Heart left ventricle (tissue), 16 donors: ENCODE results near the gene GPR171. TPM values are rescaled to one million over a fixed set of nuclear protein-coding genes. Genes with fewer than 3 reads are reported as not detected.

Experiments
- ATAC-seq, 4 donors: fragments of 200-7000 bp; cut with Tn5 transposase; one replicate each; pipeline ENCODE4 v1.9.1; 2020 to 2022; ENCODE audit warnings: moderate library complexity in 4 of 4, mild to moderate bottlenecking in 3 of 4, moderate number of reproducible peaks in 1 of 4
- DNase-seq, 5 donors: peaks; one replicate each; pipeline ENCODE4 v3.0.0-alpha.2; 2020
- H3K27ac ChIP-seq, 12 donors: fragments of 200-600 bp; sonication (generic) in 4 of 12; one replicate each; pipeline versions ENCODE4 v1.5.0 to v1.8.0; 2016 to 2022; ENCODE audit warnings: mild to moderate bottlenecking in 2 of 12
- H3K27me3 ChIP-seq, 9 donors: fragments of 200-600 bp; sonication (generic) in 2 of 9; one replicate each; pipeline versions ENCODE4 v1.5.1 to v1.8.0; 2016 to 2022; ENCODE audit warnings: mild to moderate bottlenecking in 3 of 9
- H3K36me3 ChIP-seq, 9 donors: fragments of 200-600 bp; sonication (generic) in 2 of 9; one replicate each; pipeline versions ENCODE4 v1.5.0 to v1.8.0; 2018 to 2022; ENCODE audit warnings: mild to moderate bottlenecking in 2 of 9
- H3K4me1 ChIP-seq, 12 donors: fragments of 200-600 bp; sonication (generic) in 4 of 12; one replicate each; pipeline versions ENCODE4 v1.5.0 to v1.8.0; 2016 to 2022; ENCODE audit warnings: mild to moderate bottlenecking in 3 of 12
- H3K4me3 ChIP-seq, 12 donors: fragments of 200-600 bp; sonication (generic) in 4 of 12; one replicate each; pipeline versions ENCODE4 v1.5.0 to v1.8.0; 2017 to 2022; ENCODE audit warnings: mild to moderate bottlenecking in 9 of 12, moderate library complexity in 4 of 12
- H3K9me3 ChIP-seq, 12 donors: fragments of 200-600 bp; sonication (generic) in 4 of 12; one replicate each; pipeline versions ENCODE4 v1.5.0 to v1.8.0; 2016 to 2022; ENCODE audit warnings: mild to moderate bottlenecking in 1 of 12
- CTCF ChIP-seq, 12 donors: fragments of 200-600 bp; sonication (generic) in 4 of 12; IDR thresholded peaks; one replicate each; pipeline versions ENCODE4 v1.5.0 to v1.8.0; 2018 to 2022; ENCODE audit warnings: antibody characterized with exemption in 12 of 12, mild to moderate bottlenecking in 5 of 12
- POLR2A ChIP-seq, 2 donors: fragments of 450-650 bp; IDR thresholded peaks; one replicate each; pipeline ENCODE4 v1.6.1; 2017; ENCODE audit warnings: antibody characterized with exemption in 2 of 2, mild to moderate bottlenecking in 2 of 2, moderate library complexity in 2 of 2
- WGBS, 4 donors: extraction: QIAGEN DNeasy Blood & Tissue Kit in 2 of 4; methylation state at CpG; one replicate each; pipeline versions ENCODE4 v1.1.5 to v1.1.7; 2013 to 2018; 5-methylcytosine and 5-hydroxymethylcytosine counted together
- intact Hi-C, 10 donors: fragments of 100-400 bp; cut with DNase I; formaldehyde crosslinking; loops; one replicate each; pipeline versions ENCODE4 v1.11.1 to v1.14.2; 2022
- polyA plus RNA-seq, 2 donors: library from polyadenylated mRNA; stranded (reverse); fragments of 200-250 nt; gene quantifications; one replicate each; pipeline ENCODE4 v1.2.3, GENCODE V29; 2013
- total RNA-seq, 9 donors: library from RNA; depleted of rRNA in 2 of 9; stranded (reverse); fragments of >200 nt in 2 of 9; fragmentation: NEBNext Ultra II Directional in 3 of 9; extraction: Animal tissue kit (Norgen Biotek cat#: 25700) in 3 of 9; gene quantifications; one replicate each; pipeline versions ENCODE4 v1.1.0 to v1.2.4, GENCODE V29; 2016 to 2023
- donor health status: ischemic (EF 13 %, LVEDD 7.1; RV severe dilation, severe dysfunction).
- donor health status: healthy with polysubstance abuse.
- donor health status: DM: no; HTN: yes; CAD: no.
- donor health status: DM: no; HTN: no; CAD: no.
- donor health status: ischemic (EF 25% LVEDD 6.9; RV normal size, moderate dysfunction).
- donor health status: ischemic (EF 25% LVEDD 5.7; RV mildly dilated, moderate dysfunction).
- donor health status: healthy.
- donor health status: DM: yes; HTN: yes; CAD: no.
- donor health status: ischemic (EF 35%, LVEDD 5.7; RV mildly dilated, moderate dysfunction).
- donor health status: nonischemic (EF 11% LVEDD 7.7; RV severe dilation, severe dysfunction).
- donor health status: DM: yes; HTN: yes; CAD: no.
- donor health status: PGD.
- donor health status: ischemic (EF 29% LVEDD 5.4; RV normal size, mild dysfunction).
- donor health status: nonischemic (EF 23%, LVEDD 6.1; RV moderate dilation, normal function).

Gene GPR171
- total and polyA plus RNA-seq, 11 donors = 0.18 to 2.1 (median 0.34) TPM; not detected in 5

GRCh38 chr3:151218136-151218535, 15.1 kb upstream of the GPR171 start:
- H3K27ac ChIP-seq = peak overlapping the region in 3 of 12 donors; percentile 8 to 64 (median 39)
- no peaks in the 10 kb centered on the region for H3K27me3 ChIP-seq
- 44 to 61% (median 57%) methylated on average over 1 of the region's 1 CpG for WGBS, 4 donors
- H3K4me1 ChIP-seq = peaks cover 0 to 35% (median 16%) of the 10 kb centered on the region in 12 donors
- H3K36me3 ChIP-seq = no peaks in the 10 kb centered on the region
- intact Hi-C loops = no loop called here
- DNase-seq (no peak), ATAC-seq (no peak)
- TF ChIP-seq CTCF (IDR thresholded peaks at IDR 0.05) = no peak
- TF ChIP-seq POLR2A (IDR thresholded peaks at IDR 0.05) = no peak
- no peaks in the 10 kb centered on the region for H3K9me3 ChIP-seq
- no peak overlapping the region for H3K4me3 ChIP-seq

GRCh38 chr3:151216641-151217607, 13.9 kb upstream of the GPR171 start:
- Histone ChIP-seq H3K4me3 (no peak overlapping the region), H3K36me3 (no peaks in the 10 kb centered on the region), H3K9me3 (no peaks in the 10 kb centered on the region), H3K27me3 (no peaks in the 10 kb centered on the region), H3K27ac (peak overlapping the region in 5 of 12 donors; percentile 37 to 64 (median 41)), H3K4me1 (peaks cover 0 to 35% (median 16%) of the 10 kb centered on the region in 12 donors)
- ATAC-seq (peak; percentile 77 to 93 (median 88)), DNase-seq (no peak)
- intact Hi-C loops = no loop called here
- TF ChIP-seq POLR2A (IDR thresholded peaks at IDR 0.05) (no peak), CTCF (IDR thresholded peaks at IDR 0.05) (no peak)
- 52 to 62% (median 59%) methylated on average over 3 of the region's 3 CpGs for WGBS, 4 donors

GRCh38 chr3:151214459-151214858, 11.4 kb upstream of the GPR171 start:
- H3K36me3 ChIP-seq = no peaks in the 10 kb centered on the region
- H3K27ac ChIP-seq = no peak overlapping the region
- TF ChIP-seq POLR2A (IDR thresholded peaks at IDR 0.05) = no peak
- no peak for TF ChIP-seq CTCF (IDR thresholded peaks at IDR 0.05)
- no peaks in the 10 kb centered on the region for H3K9me3 ChIP-seq
- DNase-seq (no peak), ATAC-seq (no peak)
- intact Hi-C loops = loop anchor here in 1 of 10 donors (5.0 kb wide), 1 partner anchor 42 kb away; no protein-coding TSS in a partner anchor
- H3K4me3 ChIP-seq = no peak overlapping the region
- WGBS, 4 donors = 77 to 86% (median 81%) methylated on average over 1 of the region's 1 CpG
- H3K27me3 ChIP-seq = no peaks in the 10 kb centered on the region
- H3K4me1 ChIP-seq = peaks cover 0 to 36% (median 16%) of the 10 kb centered on the region in 12 donors

GRCh38 chr3:151213881-151214280, 10.9 kb upstream of the GPR171 start:
- Histone ChIP-seq H3K27me3 (no peaks in the 10 kb centered on the region), H3K4me3 (no peak overlapping the region), H3K4me1 (peaks cover 0 to 33% (median 15%) of the 10 kb centered on the region in 12 donors), H3K9me3 (no peaks in the 10 kb centered on the region), H3K36me3 (no peaks in the 10 kb centered on the region), H3K27ac (no peak overlapping the region)
- no peak for ATAC-seq
- intact Hi-C loops = loop anchor here in 1 of 10 donors (5.0 kb wide), 1 partner anchor 42 kb away; no protein-coding TSS in a partner anchor
- no peak for DNase-seq
- WGBS, 4 donors = 86 to 95% (median 94%) methylated on average over 5 of the region's 5 CpGs
- no peak for TF ChIP-seq POLR2A (IDR thresholded peaks at IDR 0.05)
- no peak for TF ChIP-seq CTCF (IDR thresholded peaks at IDR 0.05)
